Subcutaneous abdominal adipose tissue (tissue), 5 donors: ENCODE measurements around the gene CCDC126.
"Not testable (repeated sequence)": the region's sequence is repeated elsewhere in the genome, so short reads cannot be mapped to it uniquely, and the experiment has no call there.

Experiments used
- H3K27ac ChIP-seq: one replicate; pipeline ENCODE4 v1.7.0; 2013; ENCODE audit warnings: low read depth, mild to moderate bottlenecking, inconsistent platforms, low read length, moderate library complexity
- H3K27me3 ChIP-seq, 5 donors: one replicate each; pipeline ENCODE4 v1.7.0; 2013; ENCODE audit warnings: low read length in 5 of 5, inconsistent platforms in 1 of 5; ENCODE audit not compliant: control insufficient read depth in 5 of 5, insufficient read depth in 4 of 5
- H3K36me3 ChIP-seq, 5 donors: one replicate each; pipeline ENCODE4 v1.7.0; 2013; ENCODE audit warnings: low read length in 5 of 5; ENCODE audit not compliant: control insufficient read depth in 5 of 5, insufficient read depth in 5 of 5
- H3K4me1 ChIP-seq, 5 donors: one replicate each; pipeline ENCODE4 v1.7.0; 2013; ENCODE audit warnings: low read length in 5 of 5, mild to moderate bottlenecking in 3 of 5, moderate library complexity in 1 of 5; ENCODE audit not compliant: control insufficient read depth in 5 of 5, insufficient read depth in 5 of 5
- H3K4me3 ChIP-seq, 5 donors: one replicate each; pipeline ENCODE4 v1.7.0; 2013; ENCODE audit warnings: low read length in 5 of 5, low read depth in 1 of 5
- H3K9ac ChIP-seq, 5 donors: one replicate each; pipeline ENCODE4 v1.7.0; 2013; ENCODE audit warnings: low read length in 5 of 5, mild to moderate bottlenecking in 4 of 5, moderate library complexity in 3 of 5
- H3K9me3 ChIP-seq, 5 donors: one replicate each; pipeline ENCODE4 v1.7.0; 2013; ENCODE audit warnings: low read length in 5 of 5; ENCODE audit not compliant: control insufficient read depth in 5 of 5
- donor health status: healthy.
- donor health status: healthy.
- donor health status: healthy.
- donor health status: healthy.
- donor health status: healthy.

The CCDC126 gene, protein sequence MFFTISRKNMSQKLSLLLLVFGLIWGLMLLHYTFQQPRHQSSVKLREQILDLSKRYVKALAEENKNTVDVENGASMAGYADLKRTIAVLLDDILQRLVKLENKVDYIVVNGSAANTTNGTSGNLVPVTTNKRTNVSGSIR

DNA sequence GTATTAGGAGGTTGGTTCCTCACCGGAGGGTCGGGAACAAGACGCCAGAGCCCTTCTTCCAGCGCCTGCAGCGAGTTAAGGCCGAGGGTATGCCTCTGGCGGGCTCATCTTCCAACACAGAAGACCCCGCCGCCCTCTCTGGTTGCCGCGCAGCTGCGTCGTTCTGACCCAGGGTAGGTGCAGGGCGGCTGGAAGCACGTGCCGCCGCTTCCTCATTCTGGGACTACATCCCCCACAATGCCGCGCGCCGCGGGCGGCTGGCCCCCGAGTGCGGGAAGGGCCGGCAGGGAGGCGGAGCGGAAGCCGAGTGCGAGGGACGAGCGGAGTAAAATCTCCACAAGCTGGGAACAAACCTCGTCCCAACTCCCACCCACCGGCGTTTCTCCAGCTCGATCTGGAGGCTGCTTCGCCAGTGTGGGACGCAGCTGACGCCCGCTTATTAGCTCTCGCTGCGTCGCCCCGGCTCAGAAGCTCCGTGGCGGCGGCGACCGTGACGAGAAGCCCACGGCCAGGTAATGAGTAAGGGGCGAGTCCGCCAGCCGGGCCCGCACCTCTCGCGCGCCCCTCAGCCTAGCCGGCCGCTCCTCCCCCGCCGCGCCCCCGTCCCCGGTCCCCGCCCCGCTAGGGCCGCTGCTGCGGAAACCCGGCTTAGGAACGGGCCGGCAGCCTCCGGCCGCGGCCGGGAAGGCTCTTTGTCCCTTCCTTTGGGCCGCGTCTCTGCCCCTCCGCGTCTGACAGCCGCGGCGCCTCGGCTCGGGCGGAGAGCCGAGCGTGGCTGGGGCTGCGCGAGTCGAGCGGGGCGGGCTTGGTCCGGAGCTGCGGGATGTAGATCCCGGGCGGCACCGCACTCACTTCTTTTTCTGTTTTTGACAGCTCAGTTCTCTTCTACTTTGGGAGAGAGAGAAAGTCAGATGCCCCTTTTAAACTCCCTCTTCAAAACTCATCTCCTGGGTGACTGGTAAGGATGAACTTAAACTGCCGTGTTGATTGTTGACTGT lies at the start of gene CCDC126:
TSS of gene CCDC126 (plus strand) at position 289 of the 998 bp plus-strand sequence. CDS start 13,934 bp downstream, outside the sequence.
- H3K4me1 ChIP-seq = peaks cover 1 to 33% (median 26%) of the 10 kb centered on the region in 5 donors
- H3K4me3 ChIP-seq = peak within 1 kb of the TSS; percentile 68 to 92 (median 79)
- peak within 1 kb of the TSS; percentile 88 to 96 (median 91) for H3K9ac ChIP-seq
- no peaks in the 10 kb centered on the region for H3K36me3 ChIP-seq
- H3K27ac ChIP-seq = peak within 1 kb of the TSS; percentile 91
- no peaks in the 10 kb centered on the region for H3K27me3 ChIP-seq
- H3K9me3 ChIP-seq = no peaks in the 10 kb centered on the region

DNA sequence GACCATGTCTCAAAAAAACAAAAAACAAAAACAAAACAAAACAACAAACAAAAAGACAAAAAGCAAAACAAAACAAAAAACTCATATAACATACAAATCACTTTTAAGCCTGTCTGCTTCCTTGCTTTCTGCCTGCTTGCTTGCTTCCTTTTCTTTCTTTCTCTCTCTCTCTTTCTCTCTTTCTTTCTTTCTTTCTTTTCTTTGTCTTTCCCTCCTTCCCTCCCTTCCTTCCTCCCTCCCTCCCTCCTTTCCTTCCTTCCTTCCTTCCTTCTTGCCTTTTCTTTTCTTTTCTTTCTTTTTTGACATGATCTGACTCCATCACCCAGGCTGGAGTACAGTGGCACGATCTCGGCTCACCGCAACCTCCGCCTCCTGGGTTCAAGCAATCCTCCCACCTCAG lies 49.5 kb upstream of the CCDC126 start:
- Histone ChIP-seq H3K9me3 (peaks cover 0 to 4% (median 0%) of the 10 kb centered on the region in 5 donors), H3K4me3 (no peak overlapping the region), H3K27me3 (no peaks in the 10 kb centered on the region), H3K9ac (no peak overlapping the region), H3K4me1 (peaks cover 0 to 3% (median 0%) of the 10 kb centered on the region in 5 donors), H3K27ac (no peak overlapping the region), H3K36me3 (no peaks in the 10 kb centered on the region)

DNA sequence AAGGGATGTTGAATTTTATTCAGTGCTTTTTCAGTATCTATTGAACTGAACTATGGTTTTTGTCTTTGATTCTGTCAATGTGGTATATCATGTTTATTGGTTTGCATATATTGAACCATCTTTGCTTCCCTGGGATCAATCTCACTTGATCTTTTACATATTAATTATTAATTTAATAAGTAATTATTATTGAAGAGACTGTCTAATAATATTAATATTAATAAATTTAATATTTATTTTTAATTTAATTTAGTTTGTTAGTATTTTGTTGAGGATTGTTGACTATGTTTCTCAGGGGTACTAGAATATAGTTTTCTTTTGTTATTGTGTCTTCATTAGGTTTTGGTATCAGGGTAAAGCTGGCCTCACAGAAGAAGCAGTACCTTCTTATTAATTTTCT lies 38.9 kb upstream of the CCDC126 start:
- no peak overlapping the region for H3K27ac ChIP-seq
- no peaks in the 10 kb centered on the region for H3K36me3 ChIP-seq
- no peak overlapping the region for H3K9ac ChIP-seq
- H3K4me1 ChIP-seq = no peaks in the 10 kb centered on the region
- no peak overlapping the region for H3K4me3 ChIP-seq
- no peaks in the 10 kb centered on the region for H3K27me3 ChIP-seq
- H3K9me3 ChIP-seq = no peaks in the 10 kb centered on the region

DNA sequence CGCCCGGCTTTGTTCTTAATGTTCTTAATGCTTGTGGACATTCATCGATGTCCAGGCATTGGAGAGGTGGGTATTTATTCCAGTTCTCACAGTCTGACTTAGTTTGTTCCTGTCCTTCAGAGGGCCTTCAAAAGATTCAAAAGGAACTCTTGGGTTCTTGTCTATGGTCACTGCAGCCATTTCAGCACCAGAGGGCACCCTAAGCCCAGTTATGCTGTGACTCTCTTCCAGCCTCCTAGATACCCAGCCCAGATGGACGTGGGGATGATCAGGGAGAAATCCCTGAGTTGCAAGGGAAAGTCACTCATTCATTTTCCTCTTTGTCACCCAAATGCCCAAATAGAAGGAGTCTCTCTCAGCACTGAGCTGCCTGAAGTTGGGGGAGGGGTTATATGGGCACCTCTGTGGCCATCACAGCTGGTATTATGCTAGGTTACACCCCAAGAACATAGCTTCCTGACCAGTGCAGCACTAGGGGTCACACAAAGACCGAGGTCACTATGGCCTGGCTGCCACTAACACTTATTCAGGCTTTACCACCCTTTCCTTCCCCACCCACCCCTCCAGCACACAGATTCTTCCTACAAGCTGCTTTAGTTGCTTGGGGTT lies 26.5 kb upstream of the CCDC126 start:
- Histone ChIP-seq H3K4me3 (no peak overlapping the region), H3K9ac (no peak overlapping the region), H3K27me3 (no peaks in the 10 kb centered on the region), H3K9me3 (no peaks in the 10 kb centered on the region), H3K27ac (no peak overlapping the region), H3K4me1 (no peaks in the 10 kb centered on the region), H3K36me3 (no peaks in the 10 kb centered on the region)

DNA sequence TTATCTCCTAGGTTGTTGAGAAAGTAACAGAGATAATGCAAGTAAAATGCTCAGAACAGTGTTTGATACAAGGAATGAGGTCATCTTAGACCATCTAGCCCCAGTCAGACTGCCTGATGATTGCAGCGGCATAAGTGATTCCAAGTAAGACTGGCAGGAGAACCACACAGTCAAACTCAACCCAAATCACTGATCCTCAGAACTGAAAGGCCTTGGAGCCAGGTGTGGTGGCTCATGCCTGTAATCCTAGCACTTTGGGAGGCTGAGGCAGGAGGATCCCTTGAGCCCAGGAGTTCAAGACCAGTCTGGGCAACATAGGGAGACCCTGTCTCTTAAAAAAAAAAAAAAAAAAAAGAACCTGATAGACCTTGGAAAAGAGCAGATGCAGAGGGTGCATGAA lies 15.2 kb upstream of the CCDC126 start:
- H3K9me3 ChIP-seq, H3K27me3 ChIP-seq, H3K9ac ChIP-seq, H3K27ac ChIP-seq, H3K4me3 ChIP-seq, H3K36me3 ChIP-seq, H3K4me1 ChIP-seq: not testable (repeated sequence)

DNA sequence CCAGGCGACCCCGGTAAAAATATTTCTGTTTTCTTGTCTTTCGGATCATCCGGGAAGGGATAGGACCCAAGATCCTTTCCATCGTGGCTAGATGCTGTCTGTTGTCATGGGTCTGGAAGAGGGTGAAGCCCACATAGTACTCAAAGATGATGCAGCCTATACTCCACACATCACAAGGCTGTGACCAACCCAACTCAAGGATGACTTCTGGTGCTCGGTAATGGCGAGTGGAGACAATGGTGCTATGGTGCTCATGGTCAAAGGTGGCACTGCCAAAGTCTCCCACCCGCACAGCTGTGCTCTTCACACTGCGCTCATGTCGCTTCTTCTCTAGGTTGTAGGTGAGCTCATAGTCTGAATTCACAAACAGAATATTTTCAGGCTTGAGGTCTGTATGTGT lies 11.9 kb upstream of the CCDC126 start:
- H3K9ac ChIP-seq, H3K9me3 ChIP-seq, H3K27ac ChIP-seq, H3K36me3 ChIP-seq, H3K4me1 ChIP-seq, H3K27me3 ChIP-seq, H3K4me3 ChIP-seq: not testable (repeated sequence)

DNA sequence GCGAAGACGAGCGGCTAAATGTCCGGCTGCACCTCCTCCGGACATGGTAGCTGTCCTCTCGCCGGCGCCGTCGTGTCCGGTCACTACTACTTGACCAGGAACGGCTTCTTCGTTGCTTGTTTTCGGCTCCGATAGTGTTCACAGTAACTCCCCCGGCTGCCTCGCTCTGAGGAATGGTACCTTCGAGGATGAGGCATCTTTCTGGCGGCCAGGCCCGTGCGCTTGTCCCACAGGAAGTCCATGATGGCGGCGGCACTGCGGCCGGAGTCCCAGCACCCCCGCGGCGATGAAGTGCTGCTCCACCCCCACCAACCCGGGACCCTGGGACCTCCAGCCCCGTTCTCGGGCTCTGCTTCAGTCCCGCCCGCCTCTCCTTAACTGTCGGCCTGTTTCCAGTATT lies 11.0 kb upstream of the CCDC126 start:
- Histone ChIP-seq H3K27me3 (no peaks in the 10 kb centered on the region), H3K4me1 (no peaks in the 10 kb centered on the region), H3K4me3 (no peak overlapping the region), H3K9ac (no peak overlapping the region), H3K27ac (no peak overlapping the region), H3K36me3 (no peaks in the 10 kb centered on the region), H3K9me3 (no peaks in the 10 kb centered on the region)

DNA sequence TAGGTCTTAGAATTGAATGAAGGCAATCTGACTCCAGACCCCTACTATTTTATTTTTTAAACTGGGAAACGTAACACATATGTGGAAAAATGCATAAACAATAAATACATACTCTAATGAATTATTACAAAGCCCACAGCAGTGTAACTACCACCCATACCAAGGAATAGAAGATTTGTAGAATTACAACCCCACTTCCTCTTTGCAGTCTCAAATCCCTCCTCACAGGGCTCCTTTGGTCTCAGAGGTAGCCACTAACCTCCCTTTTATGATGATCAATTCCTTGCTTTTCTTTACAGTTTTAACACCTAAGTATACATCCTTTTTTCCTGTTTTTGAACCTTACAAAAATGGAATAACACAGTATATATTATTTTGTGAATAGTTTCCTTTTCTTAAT lies 6.7 kb upstream of the CCDC126 start:
- Histone ChIP-seq H3K9ac (no peak overlapping the region), H3K4me1 (no peaks in the 10 kb centered on the region), H3K9me3 (no peaks in the 10 kb centered on the region), H3K27ac (no peak overlapping the region), H3K36me3 (no peaks in the 10 kb centered on the region), H3K27me3 (no peaks in the 10 kb centered on the region), H3K4me3 (no peak overlapping the region)

DNA sequence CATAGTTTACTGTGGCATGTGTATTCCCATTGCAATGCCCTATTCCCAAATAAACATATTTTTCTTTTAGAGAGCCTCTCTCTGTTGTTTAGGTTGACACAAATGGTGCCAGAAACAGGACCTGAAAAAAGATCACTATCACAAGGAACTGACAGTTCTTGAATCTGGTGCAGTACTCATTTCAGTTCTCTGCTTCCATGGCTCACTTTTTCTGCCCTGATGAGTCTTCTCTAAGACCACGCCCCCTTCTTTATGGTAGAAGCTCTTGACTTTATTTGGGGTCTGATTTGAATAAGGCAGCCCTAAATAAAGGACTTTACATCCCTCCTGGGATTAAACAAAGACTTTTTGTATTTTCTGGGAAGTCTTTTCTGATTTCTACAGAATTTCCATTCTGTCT lies 3.5 kb upstream of the CCDC126 start:
- H3K36me3 ChIP-seq = no peaks in the 10 kb centered on the region
- no peak overlapping the region for H3K27ac ChIP-seq
- peaks cover 1 to 16% (median 11%) of the 10 kb centered on the region in 5 donors for H3K4me1 ChIP-seq
- H3K4me3 ChIP-seq = no peak overlapping the region
- H3K27me3 ChIP-seq = no peaks in the 10 kb centered on the region
- no peaks in the 10 kb centered on the region for H3K9me3 ChIP-seq
- H3K9ac ChIP-seq = no peak overlapping the region
